ENCODE measurements around the gene SEMA3E. TPM values are rescaled to one million over a fixed set of nuclear protein-coding genes. Genes with fewer than 3 reads are reported as not detected.

Gene SEMA3E
- total and polyA plus RNA-seq, 4 donors: 1.0 to 23.5 (median 3.1) TPM

DNA sequence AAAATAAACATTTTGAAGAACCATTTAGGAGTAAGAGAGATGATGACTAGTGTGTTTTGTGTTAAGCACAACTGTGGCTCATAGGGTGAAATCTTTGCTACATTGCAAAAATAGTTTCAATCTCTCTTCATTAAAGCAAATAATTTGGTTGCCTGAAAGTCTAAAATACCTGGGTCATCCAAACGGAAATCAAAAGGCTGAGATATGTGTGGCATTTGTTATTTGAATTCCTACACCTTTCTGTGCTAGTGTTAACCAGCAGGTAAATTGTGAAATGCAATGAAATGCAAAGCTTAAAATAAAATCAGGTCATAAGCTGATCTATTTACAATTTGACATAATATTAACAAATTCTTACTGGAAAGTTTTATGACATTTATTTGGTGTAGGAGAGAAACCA is 40.9 kb upstream of the SEMA3E start:
- Histone ChIP-seq H3K4me3 (no peak overlapping the region), H3K27me3 (ENCODE audit: control insufficient read depth in 3 of 3, insufficient read depth in 3 of 3, low read length in 2 of 3) (no peaks in the 10 kb centered on the region), H3K9ac (ENCODE audit: insufficient read depth in 1 of 2, low read length in 2 of 2) (no peak overlapping the region), H3K9me3 (ENCODE audit: control insufficient read depth in 4 of 4, insufficient read depth in 3 of 4, low read length in 3 of 4) (no peaks in the 10 kb centered on the region), H3K4me1 (ENCODE audit: control insufficient read depth in 5 of 5, insufficient read depth in 5 of 5, low read length in 5 of 5) (peaks cover 0 to 11% (median 0%) of the 10 kb centered on the region in 5 donors), H3K36me3 (ENCODE audit: control insufficient read depth in 4 of 4, insufficient read depth in 4 of 4, low read length in 4 of 4) (no peaks in the 10 kb centered on the region), H3K27ac (ENCODE audit: low read depth in 1 of 2, low read length in 1 of 2) (no peak overlapping the region)
- no peak for DNase-seq
- TF ChIP-seq, protein P1, sequence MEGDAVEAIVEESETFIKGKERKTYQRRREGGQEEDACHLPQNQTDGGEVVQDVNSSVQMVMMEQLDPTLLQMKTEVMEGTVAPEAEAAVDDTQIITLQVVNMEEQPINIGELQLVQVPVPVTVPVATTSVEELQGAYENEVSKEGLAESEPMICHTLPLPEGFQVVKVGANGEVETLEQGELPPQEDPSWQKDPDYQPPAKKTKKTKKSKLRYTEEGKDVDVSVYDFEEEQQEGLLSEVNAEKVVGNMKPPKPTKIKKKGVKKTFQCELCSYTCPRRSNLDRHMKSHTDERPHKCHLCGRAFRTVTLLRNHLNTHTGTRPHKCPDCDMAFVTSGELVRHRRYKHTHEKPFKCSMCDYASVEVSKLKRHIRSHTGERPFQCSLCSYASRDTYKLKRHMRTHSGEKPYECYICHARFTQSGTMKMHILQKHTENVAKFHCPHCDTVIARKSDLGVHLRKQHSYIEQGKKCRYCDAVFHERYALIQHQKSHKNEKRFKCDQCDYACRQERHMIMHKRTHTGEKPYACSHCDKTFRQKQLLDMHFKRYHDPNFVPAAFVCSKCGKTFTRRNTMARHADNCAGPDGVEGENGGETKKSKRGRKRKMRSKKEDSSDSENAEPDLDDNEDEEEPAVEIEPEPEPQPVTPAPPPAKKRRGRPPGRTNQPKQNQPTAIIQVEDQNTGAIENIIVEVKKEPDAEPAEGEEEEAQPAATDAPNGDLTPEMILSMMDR (IDR thresholded peaks at IDR 0.05; ENCODE audit: control extremely low read depth, extremely low read depth): no peak
- ATAC-seq (ENCODE audit: insufficient read depth, low FRiP score): no peak
- 31 to 35% methylated on average over 1 of the region's 1 CpG for WGBS, 2 donors

- H3K4me1 ChIP-seq (ENCODE audit: control insufficient read depth in 5 of 5, insufficient read depth in 5 of 5, low read length in 5 of 5): peaks cover 0 to 11% (median 0%) of the 10 kb centered on the region in 5 donors
- H3K9me3 ChIP-seq (ENCODE audit: control insufficient read depth in 4 of 4, insufficient read depth in 3 of 4, low read length in 3 of 4): no peaks in the 10 kb centered on the region
- H3K27ac ChIP-seq (ENCODE audit: low read depth in 1 of 2, low read length in 1 of 2): no peak overlapping the region
- no peak overlapping the region for H3K4me3 ChIP-seq
- DNase-seq (peak in 2 of 3 donors; percentile 79 to 88), ATAC-seq (ENCODE audit: insufficient read depth, low FRiP score) (no peak)
- TF ChIP-seq, protein P1 (IDR thresholded peaks at IDR 0.05; ENCODE audit: control extremely low read depth, extremely low read depth): no peak
- H3K9ac ChIP-seq (ENCODE audit: insufficient read depth in 1 of 2, low read length in 2 of 2): no peak overlapping the region
- H3K27me3 ChIP-seq (ENCODE audit: control insufficient read depth in 3 of 3, insufficient read depth in 3 of 3, low read length in 2 of 3): no peaks in the 10 kb centered on the region
- no peaks in the 10 kb centered on the region for H3K36me3 ChIP-seq (ENCODE audit: control insufficient read depth in 4 of 4, insufficient read depth in 4 of 4, low read length in 4 of 4)
- WGBS, 2 donors: 54 to 87% methylated on average over 1 of the region's 1 CpG
Measured at GRCh38 chr7:83686416-83686815, 37.5 kb upstream of the SEMA3E start.

GRCh38 chr7:83684928-83685327 is 36.0 kb upstream of the SEMA3E start:
- Histone ChIP-seq H3K36me3 (ENCODE audit: control insufficient read depth in 4 of 4, insufficient read depth in 4 of 4, low read length in 4 of 4) (no peaks in the 10 kb centered on the region), H3K27ac (ENCODE audit: low read depth in 1 of 2, low read length in 1 of 2) (no peak overlapping the region), H3K4me3 (no peak overlapping the region), H3K4me1 (ENCODE audit: control insufficient read depth in 5 of 5, insufficient read depth in 5 of 5, low read length in 5 of 5) (peaks cover 0 to 9% (median 0%) of the 10 kb centered on the region in 5 donors), H3K9ac (ENCODE audit: insufficient read depth in 1 of 2, low read length in 2 of 2) (no peak overlapping the region), H3K27me3 (ENCODE audit: control insufficient read depth in 3 of 3, insufficient read depth in 3 of 3, low read length in 2 of 3) (no peaks in the 10 kb centered on the region), H3K9me3 (ENCODE audit: control insufficient read depth in 4 of 4, insufficient read depth in 3 of 4, low read length in 3 of 4) (no peaks in the 10 kb centered on the region)
- 53 to 61% methylated on average over 3 of the region's 3 CpGs for WGBS, 2 donors
- TF ChIP-seq, protein P1 (IDR thresholded peaks at IDR 0.05; ENCODE audit: control extremely low read depth, extremely low read depth): no peak
- ATAC-seq (ENCODE audit: insufficient read depth, low FRiP score) (no peak), DNase-seq (peak in 1 of 3 donors; percentile 47)

DNA sequence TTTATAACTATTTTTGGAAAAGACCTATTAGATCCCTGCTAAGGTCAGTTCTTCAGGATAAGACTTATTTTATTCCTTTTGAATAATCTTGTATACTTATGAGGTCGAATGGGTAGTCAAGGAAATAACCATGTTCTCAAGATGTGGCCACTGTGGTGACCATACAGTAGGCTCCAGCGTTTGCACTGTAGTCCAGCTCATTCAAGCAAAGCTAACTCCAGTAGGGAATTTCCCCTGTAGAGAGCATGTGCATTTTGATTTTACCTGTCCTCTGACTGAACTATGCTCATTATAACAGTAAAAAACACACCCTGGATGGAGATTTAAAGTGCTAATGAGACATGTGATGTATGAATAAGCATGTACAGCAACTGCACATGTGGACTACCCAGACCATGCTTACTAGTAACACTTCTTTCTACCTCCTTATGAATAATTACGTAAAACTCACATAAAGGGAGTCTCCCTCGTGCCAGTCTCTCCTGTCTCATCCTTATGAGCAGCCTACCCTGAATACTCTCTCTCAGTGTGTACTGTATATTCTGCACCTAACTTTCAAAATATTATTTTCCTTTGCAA is 32.4 kb upstream of the SEMA3E start:
- H3K9me3 ChIP-seq (ENCODE audit: control insufficient read depth in 4 of 4, insufficient read depth in 3 of 4, low read length in 3 of 4): no peaks in the 10 kb centered on the region
- no peak overlapping the region for H3K9ac ChIP-seq (ENCODE audit: insufficient read depth in 1 of 2, low read length in 2 of 2)
- ATAC-seq (ENCODE audit: insufficient read depth, low FRiP score) (no peak), DNase-seq (no peak)
- no peak overlapping the region for H3K27ac ChIP-seq (ENCODE audit: low read depth in 1 of 2, low read length in 1 of 2)
- 70 to 88% methylated on average over 4 of the region's 4 CpGs for WGBS, 2 donors
- H3K4me3 ChIP-seq: no peak overlapping the region
- H3K36me3 ChIP-seq (ENCODE audit: control insufficient read depth in 4 of 4, insufficient read depth in 4 of 4, low read length in 4 of 4): no peaks in the 10 kb centered on the region
- TF ChIP-seq, protein P1 (IDR thresholded peaks at IDR 0.05; ENCODE audit: control extremely low read depth, extremely low read depth): no peak
- peaks cover 0 to 5% (median 0%) of the 10 kb centered on the region in 5 donors for H3K4me1 ChIP-seq (ENCODE audit: control insufficient read depth in 5 of 5, insufficient read depth in 5 of 5, low read length in 5 of 5)
- no peaks in the 10 kb centered on the region for H3K27me3 ChIP-seq (ENCODE audit: control insufficient read depth in 3 of 3, insufficient read depth in 3 of 3, low read length in 2 of 3)

All from lung (tissue), 12 donors.